Measurements from ENCODE around the gene CMBL.

The CMBL gene

GRCh38 chr5:10279925-10280720 is 27.6 kb downstream of the CMBL start:
- no peak overlapping the region for H3K23ac ChIP-seq (ENCODE audit: low read length)
- WGBS (ENCODE audit: extremely low coverage, insufficient coverage, low lambda C conversion rate): no CpG with 5 or more reads among the region's 7 CpGs
- no peaks in the 10 kb centered on the region for H3K36me3 ChIP-seq (ENCODE audit: control insufficient read depth, insufficient read depth, low read length)
- no peak overlapping the region for H4K8ac ChIP-seq (ENCODE audit: low read depth, low read length)
- H2BK120ac ChIP-seq (ENCODE audit: low read depth, low read length): no peak overlapping the region
- no peak overlapping the region for H3K9ac ChIP-seq (ENCODE audit: low read length)
- no peak for DNase-seq
- H3K27ac ChIP-seq (ENCODE audit: low read depth, low read length): no peak overlapping the region
- no peak overlapping the region for H3K4me2 ChIP-seq (ENCODE audit: low read length)
- no peak overlapping the region for H3K18ac ChIP-seq (ENCODE audit: low read length)
- no peak overlapping the region for H3K56ac ChIP-seq (ENCODE audit: low read length)
- H2BK5ac ChIP-seq (ENCODE audit: low read length): no peak overlapping the region
- H3K27me3 ChIP-seq (ENCODE audit: insufficient read depth, low read length, poor library complexity): no peaks in the 10 kb centered on the region
- H3K4me3 ChIP-seq (ENCODE audit: low read length): no peak overlapping the region
- H2BK15ac ChIP-seq (replicated peaks; ENCODE audit: low read depth): no peak overlapping the region
- no peaks in the 10 kb centered on the region for H3K79me2 ChIP-seq (ENCODE audit: control insufficient read depth, insufficient read depth, low read length)
- no peak overlapping the region for H3K4ac ChIP-seq (ENCODE audit: low read depth, low read length)
- H3K79me1 ChIP-seq (ENCODE audit: low read length): no peaks in the 10 kb centered on the region
- no peak overlapping the region for H2AK5ac ChIP-seq (ENCODE audit: low read length)
- peaks cover 7% of the 10 kb centered on the region for H3K4me1 ChIP-seq (ENCODE audit: control insufficient read depth, low read depth, low read length)
- H4K5ac ChIP-seq (ENCODE audit: low read length): no peak overlapping the region

DNA sequence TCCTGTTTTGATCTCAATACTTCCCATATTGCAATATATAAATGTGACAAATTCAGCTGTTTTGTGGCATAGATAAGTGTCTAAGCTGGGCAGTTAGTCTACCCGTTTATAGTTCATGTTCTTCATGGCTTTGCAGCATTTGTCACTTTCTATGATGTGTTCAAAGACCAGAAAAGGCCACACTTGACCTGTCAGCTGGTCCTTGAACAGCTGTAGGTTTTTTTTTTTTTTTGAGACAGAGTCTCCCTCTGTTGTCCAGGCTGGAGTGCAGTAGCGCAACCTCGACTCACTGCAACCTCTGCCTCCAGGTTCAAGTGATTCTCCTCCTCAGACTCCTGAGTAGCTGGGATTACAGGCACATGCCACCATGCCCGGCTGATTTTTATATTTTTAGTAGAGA is 28.4 kb downstream of the CMBL start:
- H3K23ac ChIP-seq (ENCODE audit: low read length): no peak overlapping the region
- H3K79me1 ChIP-seq (ENCODE audit: low read length): no peaks in the 10 kb centered on the region
- H3K4me3 ChIP-seq (ENCODE audit: low read length): no peak overlapping the region
- no peak overlapping the region for H2BK15ac ChIP-seq (replicated peaks; ENCODE audit: low read depth)
- no peak overlapping the region for H2BK5ac ChIP-seq (ENCODE audit: low read length)
- DNase-seq: no peak
- H2AK5ac ChIP-seq (ENCODE audit: low read length): no peak overlapping the region
- no peak overlapping the region for H4K8ac ChIP-seq (ENCODE audit: low read depth, low read length)
- H3K27ac ChIP-seq (ENCODE audit: low read depth, low read length): no peak overlapping the region
- no peak overlapping the region for H2BK120ac ChIP-seq (ENCODE audit: low read depth, low read length)
- no peak overlapping the region for H3K56ac ChIP-seq (ENCODE audit: low read length)
- H3K36me3 ChIP-seq (ENCODE audit: control insufficient read depth, insufficient read depth, low read length): no peaks in the 10 kb centered on the region
- no peaks in the 10 kb centered on the region for H3K79me2 ChIP-seq (ENCODE audit: control insufficient read depth, insufficient read depth, low read length)
- H3K18ac ChIP-seq (ENCODE audit: low read length): no peak overlapping the region
- H3K4ac ChIP-seq (ENCODE audit: low read depth, low read length): no peak overlapping the region
- no peak overlapping the region for H4K5ac ChIP-seq (ENCODE audit: low read length)
- H3K9ac ChIP-seq (ENCODE audit: low read length): no peak overlapping the region
- H3K27me3 ChIP-seq (ENCODE audit: insufficient read depth, low read length, poor library complexity): no peaks in the 10 kb centered on the region
- H3K4me2 ChIP-seq (ENCODE audit: low read length): no peak overlapping the region
- H3K4me1 ChIP-seq (ENCODE audit: control insufficient read depth, low read depth, low read length): peaks cover 7% of the 10 kb centered on the region
- WGBS (ENCODE audit: extremely low coverage, insufficient coverage, low lambda C conversion rate): no CpG with 5 or more reads among the region's 4 CpGs

DNA sequence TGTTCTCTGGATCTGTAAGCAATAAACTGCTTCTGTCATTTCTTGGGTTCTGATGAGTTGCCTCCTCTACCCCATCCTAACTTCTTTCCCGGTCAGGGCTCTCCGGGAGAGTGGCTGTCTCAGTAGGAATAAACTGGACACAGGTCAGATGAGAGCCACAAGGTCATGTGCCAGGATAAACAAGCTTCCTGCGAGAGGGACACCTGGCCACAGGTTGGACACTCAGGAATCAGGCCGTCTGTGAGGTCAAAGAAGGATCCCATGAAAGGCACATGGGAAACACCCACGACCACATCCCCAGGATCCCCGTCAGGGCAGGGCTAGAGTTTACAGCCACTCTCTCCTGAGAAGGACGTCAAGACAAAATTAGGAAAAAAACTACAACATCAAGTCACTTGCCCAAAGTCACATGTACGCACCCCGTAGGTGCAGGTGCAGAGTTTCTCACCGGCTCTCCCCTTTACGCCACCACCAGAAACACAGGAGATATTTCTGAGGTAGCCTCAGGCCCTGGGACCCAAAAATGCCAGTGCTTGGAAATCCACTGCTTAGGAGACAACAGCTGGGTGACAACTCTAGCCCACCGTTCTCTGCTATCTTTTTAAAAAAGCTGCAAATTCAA is 28.9 kb downstream of the CMBL start:
- Histone ChIP-seq H3K23ac (ENCODE audit: low read length) (no peak overlapping the region), H2BK5ac (ENCODE audit: low read length) (no peak overlapping the region), H3K79me1 (ENCODE audit: low read length) (no peaks in the 10 kb centered on the region), H2BK120ac (ENCODE audit: low read depth, low read length) (no peak overlapping the region), H3K4ac (ENCODE audit: low read depth, low read length) (no peak overlapping the region), H3K27ac (ENCODE audit: low read depth, low read length) (no peak overlapping the region), H3K4me1 (ENCODE audit: control insufficient read depth, low read depth, low read length) (peaks cover 7% of the 10 kb centered on the region), H3K36me3 (ENCODE audit: control insufficient read depth, insufficient read depth, low read length) (no peaks in the 10 kb centered on the region), H3K79me2 (ENCODE audit: control insufficient read depth, insufficient read depth, low read length) (no peaks in the 10 kb centered on the region), H4K8ac (ENCODE audit: low read depth, low read length) (no peak overlapping the region), H2AK5ac (ENCODE audit: low read length) (no peak overlapping the region), H3K9ac (ENCODE audit: low read length) (no peak overlapping the region), H3K4me2 (ENCODE audit: low read length) (no peak overlapping the region), H4K5ac (ENCODE audit: low read length) (no peak overlapping the region), H2BK15ac (replicated peaks; ENCODE audit: low read depth) (no peak overlapping the region), H3K18ac (ENCODE audit: low read length) (no peak overlapping the region), H3K27me3 (ENCODE audit: insufficient read depth, low read length, poor library complexity) (no peaks in the 10 kb centered on the region), H3K4me3 (ENCODE audit: low read length) (no peak overlapping the region), H3K56ac (ENCODE audit: low read length) (no peak overlapping the region)
- WGBS (ENCODE audit: extremely low coverage, insufficient coverage, low lambda C conversion rate): no CpG with 5 or more reads among the region's 12 CpGs
- no peak for DNase-seq

DNA sequence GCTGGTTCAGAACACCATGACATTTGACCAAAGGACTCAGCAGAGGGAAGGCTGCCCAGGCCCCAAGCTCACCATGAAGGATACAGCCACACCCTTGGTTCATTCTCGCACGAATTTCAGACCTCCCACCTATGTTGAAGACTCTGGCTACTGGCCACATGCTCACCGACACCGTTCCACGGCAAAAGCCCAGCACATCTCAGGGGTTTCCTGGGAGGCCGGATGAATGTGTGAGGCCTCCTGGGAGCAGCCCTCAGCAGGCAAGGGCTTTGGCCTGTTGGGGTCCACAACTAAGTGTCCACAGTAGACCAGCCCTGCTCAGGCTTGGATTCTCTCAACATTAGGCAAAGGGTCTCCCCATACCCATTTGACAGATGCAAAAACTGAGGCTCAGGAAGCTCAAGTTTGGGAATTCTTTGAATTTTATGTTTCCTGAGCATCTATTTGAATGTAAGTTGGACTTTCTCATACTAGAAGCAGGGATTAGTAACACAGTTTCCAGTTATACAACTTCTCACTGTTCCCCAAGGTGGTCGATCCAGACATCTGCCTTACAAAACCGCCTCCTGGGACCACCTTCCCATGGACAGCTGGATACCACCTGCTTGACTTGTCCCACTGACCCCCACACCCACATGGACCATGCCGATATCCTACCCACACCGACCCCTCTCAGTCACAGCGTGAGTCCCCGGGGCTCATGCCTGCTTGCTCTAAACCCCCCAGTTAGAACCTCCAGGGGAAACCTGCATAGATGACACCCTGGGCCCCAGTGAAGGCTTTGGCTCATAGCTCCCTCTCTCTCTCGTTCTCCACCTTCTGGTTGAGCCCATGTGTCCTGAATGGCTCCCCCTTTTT is 29.7 kb downstream of the CMBL start:
- H3K23ac ChIP-seq (ENCODE audit: low read length): no peak overlapping the region
- no peak for DNase-seq
- H3K27ac ChIP-seq (ENCODE audit: low read depth, low read length): no peak overlapping the region
- H3K4ac ChIP-seq (ENCODE audit: low read depth, low read length): no peak overlapping the region
- H2BK120ac ChIP-seq (ENCODE audit: low read depth, low read length): no peak overlapping the region
- no peak overlapping the region for H3K56ac ChIP-seq (ENCODE audit: low read length)
- no peak overlapping the region for H2AK5ac ChIP-seq (ENCODE audit: low read length)
- H3K79me1 ChIP-seq (ENCODE audit: low read length): no peaks in the 10 kb centered on the region
- no peaks in the 10 kb centered on the region for H3K36me3 ChIP-seq (ENCODE audit: control insufficient read depth, insufficient read depth, low read length)
- no peak overlapping the region for H3K4me2 ChIP-seq (ENCODE audit: low read length)
- no peak overlapping the region for H4K5ac ChIP-seq (ENCODE audit: low read length)
- H3K9ac ChIP-seq (ENCODE audit: low read length): no peak overlapping the region
- no peaks in the 10 kb centered on the region for H3K27me3 ChIP-seq (ENCODE audit: insufficient read depth, low read length, poor library complexity)
- H3K4me1 ChIP-seq (ENCODE audit: control insufficient read depth, low read depth, low read length): peaks cover 7% of the 10 kb centered on the region
- H3K18ac ChIP-seq (ENCODE audit: low read length): no peak overlapping the region
- no peak overlapping the region for H2BK5ac ChIP-seq (ENCODE audit: low read length)
- no peak overlapping the region for H4K8ac ChIP-seq (ENCODE audit: low read depth, low read length)
- H3K4me3 ChIP-seq (ENCODE audit: low read length): no peak overlapping the region
- H2BK15ac ChIP-seq (replicated peaks; ENCODE audit: low read depth): no peak overlapping the region
- WGBS (ENCODE audit: extremely low coverage, insufficient coverage, low lambda C conversion rate): no CpG with 5 or more reads among the region's 13 CpGs
- no peaks in the 10 kb centered on the region for H3K79me2 ChIP-seq (ENCODE audit: control insufficient read depth, insufficient read depth, low read length)

DNA sequence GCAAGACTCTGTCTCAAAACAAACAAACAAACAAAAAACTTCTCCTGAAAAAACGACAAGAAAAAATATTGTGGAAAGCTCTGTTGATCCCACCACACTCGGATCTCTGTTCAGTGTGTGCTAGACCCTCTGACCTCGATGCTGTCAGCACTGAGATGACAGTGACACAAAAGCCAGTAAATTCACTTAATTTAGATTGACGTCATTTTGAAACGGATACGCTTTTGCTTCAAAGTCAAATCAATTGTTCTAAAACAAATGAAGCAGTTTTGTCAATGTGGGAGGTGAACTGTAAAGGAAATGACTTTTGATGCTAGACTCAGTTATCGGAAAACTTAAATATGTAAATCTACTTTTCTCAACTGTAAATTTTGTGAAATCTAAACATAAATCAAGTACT is 31.0 kb downstream of the CMBL start:
- no peak overlapping the region for H4K5ac ChIP-seq (ENCODE audit: low read length)
- H2BK120ac ChIP-seq (ENCODE audit: low read depth, low read length): no peak overlapping the region
- H2BK15ac ChIP-seq (replicated peaks; ENCODE audit: low read depth): no peak overlapping the region
- H3K4me1 ChIP-seq (ENCODE audit: control insufficient read depth, low read depth, low read length): peaks cover 7% of the 10 kb centered on the region
- no peaks in the 10 kb centered on the region for H3K79me2 ChIP-seq (ENCODE audit: control insufficient read depth, insufficient read depth, low read length)
- no peak overlapping the region for H3K9ac ChIP-seq (ENCODE audit: low read length)
- H2BK5ac ChIP-seq (ENCODE audit: low read length): no peak overlapping the region
- H2AK5ac ChIP-seq (ENCODE audit: low read length): no peak overlapping the region
- no peak overlapping the region for H3K4me3 ChIP-seq (ENCODE audit: low read length)
- H3K4ac ChIP-seq (ENCODE audit: low read depth, low read length): no peak overlapping the region
- no peaks in the 10 kb centered on the region for H3K27me3 ChIP-seq (ENCODE audit: insufficient read depth, low read length, poor library complexity)
- H3K79me1 ChIP-seq (ENCODE audit: low read length): no peaks in the 10 kb centered on the region
- no peak overlapping the region for H3K56ac ChIP-seq (ENCODE audit: low read length)
- no peak overlapping the region for H4K8ac ChIP-seq (ENCODE audit: low read depth, low read length)
- no peak overlapping the region for H3K23ac ChIP-seq (ENCODE audit: low read length)
- DNase-seq: no peak
- H3K36me3 ChIP-seq (ENCODE audit: control insufficient read depth, insufficient read depth, low read length): no peaks in the 10 kb centered on the region
- no peak overlapping the region for H3K18ac ChIP-seq (ENCODE audit: low read length)
- H3K4me2 ChIP-seq (ENCODE audit: low read length): no peak overlapping the region
- no peak overlapping the region for H3K27ac ChIP-seq (ENCODE audit: low read depth, low read length)
- no CpG with 5 or more reads among the region's 7 CpGs for WGBS (ENCODE audit: extremely low coverage, insufficient coverage, low lambda C conversion rate)
